GM10847 (cell line): ENCODE results near the gene RHOT2.
A peak's percentile ranks its signal among the peaks of the same experiment; 100 is the strongest.

Source experiments
- POLR2A ChIP-seq: IDR thresholded peaks from 2 replicates; pipeline ENCODE4 v1.6.1; 2011; ENCODE audit not compliant: insufficient read length; ENCODE audit errors: extremely low read depth

Gene RHOT2

DNA sequence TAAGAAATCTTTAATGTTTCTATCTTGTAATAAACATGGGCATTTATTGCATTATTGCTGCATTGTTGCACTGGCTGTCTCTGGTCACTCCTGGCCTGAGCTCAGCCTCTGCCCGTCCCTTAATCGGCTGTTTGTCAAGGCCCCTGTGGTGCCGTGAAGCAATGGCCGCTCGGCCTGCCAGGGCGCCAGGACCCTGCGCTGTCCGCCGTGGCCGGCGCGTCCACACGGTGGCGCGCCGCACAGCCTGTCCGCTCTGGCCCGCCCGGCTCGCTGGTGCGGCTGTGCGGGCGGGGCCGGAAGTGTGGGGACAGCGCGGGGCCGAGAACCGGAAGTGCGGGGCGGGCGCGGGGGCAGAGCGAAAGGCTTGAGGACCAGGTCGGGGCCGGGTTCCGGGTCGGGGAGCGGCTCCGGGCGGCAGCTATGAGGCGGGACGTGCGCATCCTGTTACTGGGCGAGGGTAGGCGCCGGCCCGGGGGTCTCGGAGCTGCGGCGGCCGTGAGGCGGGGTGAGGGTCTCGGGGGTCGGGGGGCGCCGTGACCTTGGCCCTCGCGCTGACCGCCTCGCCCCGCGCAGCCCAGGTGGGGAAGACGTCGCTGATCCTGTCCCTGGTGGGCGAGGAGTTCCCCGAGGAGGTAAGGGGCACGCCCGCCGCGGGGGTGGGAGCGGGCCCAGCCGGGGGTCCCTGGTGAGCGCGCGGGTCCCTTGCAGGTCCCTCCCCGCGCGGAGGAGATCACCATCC is at the start of gene RHOT2:
Gene RHOT2 (plus strand): TSS at position 353 of the 739 bp plus-strand sequence. CDS start 68 bp downstream, at position 421.
- peak; percentile 91 for TF ChIP-seq POLR2A

DNA sequence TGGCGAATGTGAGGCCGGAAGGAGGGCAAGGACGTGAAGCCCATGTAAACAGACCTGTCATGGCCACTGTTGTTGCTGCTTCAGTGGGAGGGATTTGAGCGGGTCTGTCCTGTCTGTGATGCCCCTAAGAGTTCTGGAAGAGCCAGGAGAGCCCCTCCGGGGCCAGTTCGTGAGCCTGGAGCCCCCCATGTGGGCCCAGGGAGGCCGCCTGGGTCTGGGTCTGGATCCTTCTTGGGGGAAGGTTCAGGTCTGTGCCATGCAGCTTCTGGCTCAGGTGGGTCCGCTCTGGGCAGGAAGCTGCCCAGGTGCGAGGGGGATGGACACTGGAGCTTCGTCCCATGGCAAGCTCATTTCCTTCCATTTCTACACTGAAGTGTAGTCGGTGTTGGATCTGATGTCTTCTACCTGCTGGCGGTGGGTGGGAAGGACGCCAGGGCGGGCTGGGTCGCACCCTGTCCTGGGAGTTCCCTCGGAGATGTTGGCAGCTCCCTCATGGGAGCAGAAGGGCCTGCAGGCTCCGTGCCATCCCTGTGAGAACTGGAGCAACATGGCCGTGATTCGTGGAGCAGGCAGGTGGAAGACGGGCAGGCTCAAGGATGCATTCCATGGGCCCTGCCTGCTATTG is 48.3 kb upstream of the RHOT2 start:
- no peak for TF ChIP-seq POLR2A

DNA sequence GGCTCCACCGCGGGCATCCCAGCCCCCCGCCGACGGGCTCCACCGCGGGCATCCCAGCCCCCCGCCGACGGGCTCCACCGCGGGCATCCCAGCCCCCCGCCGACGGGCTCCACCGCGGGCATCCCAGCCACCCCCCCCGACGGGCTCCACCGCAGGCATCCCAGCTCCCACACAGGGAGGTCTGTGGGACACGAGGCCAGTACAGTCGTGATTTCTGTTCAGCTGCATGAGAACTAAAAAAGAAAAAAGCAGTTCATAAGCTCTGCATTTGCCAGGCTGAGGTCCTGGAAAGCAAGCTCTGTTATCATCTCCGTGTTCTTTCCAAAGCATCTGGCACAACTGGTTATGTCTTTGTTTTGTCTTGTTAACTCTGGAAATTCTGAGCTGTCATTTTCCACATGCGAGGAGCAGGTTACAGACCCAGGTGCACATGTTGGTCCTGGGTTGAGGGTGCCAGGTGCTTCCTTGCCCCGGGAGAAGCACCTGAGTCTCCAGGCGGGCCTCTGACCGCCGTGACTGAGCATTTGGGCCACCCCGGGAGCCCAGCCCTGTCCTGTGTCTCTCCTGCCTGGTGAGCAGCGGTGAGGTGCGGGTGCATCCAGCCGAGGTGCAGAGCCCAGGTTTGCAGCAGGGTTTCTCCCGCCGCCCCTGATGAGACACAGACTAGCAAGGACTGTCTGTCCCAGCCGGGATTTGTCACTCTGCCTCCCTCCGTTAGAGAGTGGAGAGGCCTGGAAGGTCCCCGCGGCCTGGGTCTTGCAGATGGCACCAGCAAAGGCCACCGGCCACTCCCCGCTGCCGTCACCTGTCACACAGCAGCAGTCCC is 47.0 kb upstream of the RHOT2 start:
- TF ChIP-seq POLR2A = no peak

DNA sequence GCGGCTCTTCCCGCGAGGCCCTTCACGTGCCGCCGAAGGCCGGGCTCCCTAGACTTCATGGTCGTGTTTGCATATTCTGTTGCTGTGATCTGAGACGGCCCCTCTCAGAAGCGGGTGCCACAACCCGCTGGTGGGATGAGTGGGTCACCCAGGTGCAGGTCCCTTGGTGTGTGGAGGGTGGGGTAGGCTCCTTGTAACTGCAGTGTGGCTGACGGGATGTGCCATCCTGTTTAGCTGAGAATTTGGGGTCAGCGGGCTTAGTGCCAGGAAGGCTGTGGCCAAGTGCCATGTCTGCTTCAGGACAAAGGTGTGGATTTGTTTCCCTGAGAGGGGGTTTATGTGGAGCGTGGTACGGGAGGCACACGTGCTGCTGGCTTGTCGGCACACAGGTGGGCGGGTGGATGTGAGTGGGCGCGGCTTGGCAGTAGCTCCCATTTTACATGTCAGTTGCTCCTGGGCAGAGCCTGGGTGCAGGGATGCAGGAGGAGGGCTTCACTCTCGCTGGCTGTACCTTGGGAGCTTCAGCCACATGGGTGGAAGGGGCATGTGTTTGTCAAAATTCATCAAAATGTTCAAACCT is 46.3 kb upstream of the RHOT2 start:
- TF ChIP-seq POLR2A = no peak

DNA sequence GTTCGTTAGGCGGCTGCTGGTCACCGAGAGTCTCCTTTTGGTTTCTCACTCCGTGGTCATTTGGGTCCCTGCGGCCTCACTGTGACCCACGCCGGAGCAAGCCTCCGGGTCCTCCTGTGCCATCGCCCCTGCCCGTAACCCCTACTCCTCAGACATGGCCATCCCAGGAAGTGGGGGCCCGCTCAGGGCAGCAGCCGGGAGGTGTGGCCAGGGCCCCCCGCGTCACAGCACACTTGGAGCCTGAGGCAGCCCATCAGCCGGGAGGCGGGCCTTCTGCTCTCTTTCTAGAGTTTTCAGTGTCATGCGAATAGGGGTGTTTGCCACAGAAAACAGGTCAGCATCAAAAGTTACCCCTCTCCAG is 45.0 kb upstream of the RHOT2 start:
- no peak for TF ChIP-seq POLR2A

DNA sequence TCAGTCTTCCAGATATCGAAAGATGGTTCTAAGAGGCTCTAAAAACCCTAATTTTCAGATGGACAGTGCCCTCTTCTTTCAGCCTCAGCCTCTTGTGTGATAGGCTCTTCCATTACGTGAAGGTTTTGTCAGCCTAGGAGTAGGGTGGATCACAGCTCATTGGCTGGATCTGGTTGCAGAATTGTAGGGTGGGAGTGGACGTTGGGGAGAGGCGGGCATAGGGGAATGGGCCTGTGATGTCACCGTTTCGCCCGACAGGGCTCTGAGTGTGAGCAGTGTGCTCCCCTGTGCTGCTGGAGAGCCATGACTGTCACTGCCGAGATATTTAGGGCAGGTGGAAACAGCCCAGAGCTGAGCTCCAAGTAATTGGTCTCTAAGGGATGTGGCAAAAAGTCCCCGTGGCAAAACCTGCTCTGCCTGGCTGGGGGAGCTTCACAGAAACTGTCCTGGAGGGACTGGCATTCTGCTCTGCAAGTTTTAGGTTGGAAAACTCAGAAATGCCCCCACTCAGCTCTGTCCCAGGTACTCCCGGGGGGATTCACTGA is 43.3 kb upstream of the RHOT2 start:
- TF ChIP-seq POLR2A = no peak

DNA sequence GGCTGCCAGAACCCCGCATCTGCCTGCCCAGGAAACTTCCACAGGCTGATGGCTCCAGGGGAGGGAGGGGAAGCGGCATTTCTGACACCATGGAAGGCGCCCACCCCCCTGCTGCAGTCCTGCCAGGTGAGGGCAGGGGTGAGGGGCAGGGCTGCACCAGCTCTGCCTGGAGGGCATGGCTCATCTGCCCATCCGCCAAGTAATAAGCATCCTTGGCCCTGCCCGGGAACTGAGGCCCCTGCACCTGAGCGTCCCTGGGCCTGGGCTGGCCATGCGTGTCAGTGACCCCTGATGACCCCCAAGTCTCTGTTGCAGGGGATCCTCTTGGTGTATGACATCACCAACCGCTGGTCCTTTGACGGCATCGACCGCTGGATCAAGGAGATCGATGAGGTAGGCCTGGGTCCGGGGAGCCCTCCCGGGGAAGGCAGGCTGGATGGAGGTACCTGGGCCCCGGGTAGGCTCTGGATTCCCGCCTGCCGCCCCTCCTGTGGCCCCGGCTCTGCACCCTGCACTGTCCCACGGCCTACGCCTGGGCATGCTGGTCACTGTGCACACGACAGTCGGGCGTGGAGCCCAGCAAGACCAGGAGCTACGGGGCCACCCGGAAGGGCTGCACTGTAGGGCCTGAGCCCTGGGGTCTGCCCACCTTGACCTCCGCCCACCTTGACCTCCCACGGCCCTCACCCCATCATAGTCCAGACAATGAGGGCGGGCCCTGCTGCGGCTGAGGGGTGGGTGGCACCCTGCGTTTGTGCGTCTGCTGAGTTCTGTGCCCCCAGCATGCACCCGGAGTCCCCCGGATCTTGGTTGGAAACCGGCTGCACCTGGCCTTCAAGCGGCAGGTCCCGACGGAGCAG is 42.6 kb upstream of the RHOT2 start:
- TF ChIP-seq POLR2A = no peak

DNA sequence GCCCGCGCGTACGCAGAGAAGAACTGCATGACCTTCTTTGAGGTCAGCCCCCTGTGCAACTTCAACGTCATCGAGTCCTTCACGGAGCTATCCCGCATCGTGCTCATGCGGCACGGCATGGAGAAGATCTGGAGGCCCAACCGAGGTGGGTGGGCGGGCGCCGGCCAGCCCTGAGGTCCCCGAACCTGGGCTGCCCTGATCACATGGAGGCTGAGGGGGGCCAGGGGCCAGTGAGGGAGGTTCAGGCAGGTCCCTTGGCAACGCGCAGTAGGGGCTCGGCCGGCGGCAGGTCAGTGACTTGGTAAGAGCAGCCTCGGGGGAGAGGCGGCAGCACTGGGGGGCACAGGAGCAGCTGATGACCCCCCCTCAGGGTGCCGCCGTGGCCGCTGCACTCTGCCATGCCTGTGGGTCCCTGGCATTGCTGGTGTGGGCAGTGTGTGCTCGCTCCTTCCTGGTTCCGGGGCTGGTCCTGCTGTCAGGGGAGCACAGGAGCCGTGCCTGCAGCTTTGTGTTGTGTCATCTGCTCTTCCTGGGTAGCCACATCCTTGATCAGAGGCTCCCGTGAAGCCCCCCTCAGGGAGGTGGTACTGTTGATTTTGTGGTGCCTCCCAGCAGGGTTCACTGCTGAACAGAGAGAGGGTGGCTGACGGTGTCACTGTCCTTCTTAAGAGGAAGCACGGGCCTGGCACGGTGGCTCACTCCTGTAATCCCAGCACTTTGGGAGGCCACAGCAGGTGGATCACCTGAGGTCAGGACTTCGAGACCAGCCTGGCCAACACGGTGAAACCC is 41.8 kb upstream of the RHOT2 start:
- TF ChIP-seq POLR2A = no peak

DNA sequence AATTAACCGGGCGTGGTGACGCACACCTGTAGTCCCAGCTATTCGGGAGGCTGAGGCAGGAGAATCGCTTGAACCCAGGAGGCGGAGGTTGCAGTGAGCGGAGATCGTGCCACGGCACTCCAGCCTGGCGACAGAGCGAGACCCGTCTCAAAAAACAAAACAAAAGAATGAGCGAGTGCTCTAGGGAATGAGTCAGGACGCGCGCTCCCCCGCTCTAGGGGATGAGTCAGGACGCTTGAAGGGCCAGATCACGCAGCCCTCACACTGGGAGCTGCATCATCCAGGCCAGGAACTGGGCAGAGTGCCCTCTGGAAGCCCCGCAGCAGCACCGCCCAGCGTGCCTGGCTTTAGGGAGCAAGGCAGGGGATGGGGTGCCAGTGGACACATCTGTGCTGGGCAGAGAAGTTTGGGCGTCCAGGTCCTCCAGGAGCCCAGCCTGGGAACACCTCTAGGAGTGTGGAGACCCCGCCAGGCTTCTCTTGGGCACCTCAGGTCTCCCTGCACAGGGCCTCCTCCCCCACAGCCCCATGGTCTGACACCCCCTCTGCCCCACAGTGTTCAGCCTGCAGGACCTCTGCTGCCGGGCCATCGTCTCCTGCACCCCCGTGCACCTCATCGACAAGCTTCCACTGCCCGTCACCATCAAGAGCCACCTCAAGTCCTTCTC is 41.0 kb upstream of the RHOT2 start:
- no peak for TF ChIP-seq POLR2A

DNA sequence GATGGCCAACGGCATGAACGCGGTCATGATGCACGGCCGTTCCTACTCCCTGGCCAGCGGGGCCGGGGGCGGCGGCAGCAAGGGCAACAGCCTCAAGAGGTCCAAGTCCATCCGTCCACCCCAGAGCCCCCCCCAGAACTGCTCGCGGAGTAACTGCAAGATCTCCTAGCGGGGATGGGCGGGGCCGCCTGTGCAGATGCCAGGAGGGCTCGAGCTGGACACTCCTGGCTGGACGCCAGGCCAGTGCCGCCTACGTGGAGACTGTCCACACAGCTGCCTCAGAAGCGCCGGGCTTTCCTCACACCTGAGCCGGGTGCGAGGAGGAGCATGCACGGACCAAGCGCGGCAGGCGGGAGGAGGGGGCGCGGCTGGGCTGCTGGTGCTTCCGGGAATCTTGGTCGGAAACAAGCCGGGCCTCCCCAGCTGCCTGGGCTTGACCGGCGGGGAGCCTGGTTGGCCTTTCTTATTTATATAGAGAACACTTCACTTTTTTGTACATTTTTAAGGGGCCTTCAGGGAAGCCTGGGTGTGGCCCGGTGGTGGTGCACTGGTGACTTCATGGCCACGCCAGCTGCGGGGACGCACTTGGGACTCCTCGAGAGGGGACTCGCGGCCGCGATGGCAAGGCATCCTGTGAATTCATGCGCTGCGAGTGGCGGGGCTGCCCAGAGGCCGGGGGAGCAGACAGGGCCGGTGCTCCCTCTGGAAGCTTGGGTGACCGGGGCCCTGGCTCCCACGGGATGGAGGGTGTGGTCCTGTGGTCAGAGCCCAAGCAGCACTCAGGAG is 40.3 kb upstream of the RHOT2 start:
- no peak for TF ChIP-seq POLR2A

DNA sequence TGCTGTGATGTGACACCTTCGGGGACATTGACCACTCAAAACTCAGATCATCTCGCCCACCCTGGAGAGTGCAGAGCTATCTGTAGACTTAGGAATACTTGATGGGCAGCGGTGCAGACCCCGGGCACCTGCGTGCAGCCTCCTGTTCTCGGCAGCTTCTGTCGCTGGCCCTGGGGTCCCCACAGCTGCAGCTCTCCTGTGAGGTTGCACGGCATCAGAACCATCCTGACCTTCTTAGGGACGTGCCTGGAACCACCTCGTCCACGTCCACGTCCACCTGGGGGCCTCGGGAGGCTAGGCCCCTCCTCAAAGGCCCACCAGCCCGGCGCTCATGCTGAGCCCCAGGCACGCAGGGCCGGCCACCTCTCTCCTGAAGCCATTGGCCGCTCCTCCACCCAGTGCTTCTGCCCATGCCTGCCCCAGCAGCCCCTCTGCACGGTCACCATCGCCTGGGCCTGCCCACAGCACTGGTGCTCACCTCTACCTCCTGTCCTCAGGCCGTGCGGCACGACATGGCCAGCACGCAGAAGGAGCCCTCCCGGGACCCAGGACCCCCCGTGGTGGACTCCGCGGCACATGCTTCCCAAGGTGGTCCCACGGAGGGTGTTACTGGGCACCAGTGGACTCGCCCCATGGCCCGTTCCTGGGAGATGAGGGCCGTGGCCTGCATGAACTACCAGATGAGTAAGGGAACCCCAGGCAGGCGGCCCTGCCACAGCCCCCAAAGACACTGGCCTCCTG is 39.4 kb upstream of the RHOT2 start:
- TF ChIP-seq POLR2A = no peak
